B cell (primary cell): ENCODE data around the gene TEAD1. TPM values are rescaled to one million over a fixed set of nuclear protein-coding genes. Genes with fewer than 3 reads are reported as not detected.

Experiments
- ATAC-seq: fragments of 200-7000 bp; cut with Tn5 transposase; one replicate; pipeline ENCODE4 v1.10.0; 2021; ENCODE audit warnings: low read depth, mild to moderate bottlenecking, moderate number of reproducible peaks, moderate library complexity
- CTCF ChIA-PET: fragments of 350-600 bp; sonication (Branson Sonifier 250); formaldehyde crosslinking; loops from one replicate; lab custom pipeline; 2021; ENCODE audit warnings: antibody characterized with exemption, inconsistent platforms; lab: Charles Lee
- POLR2A ChIA-PET: fragments of 350-600 bp; sonication (Branson Sonifier 250); formaldehyde crosslinking; loops from one replicate; lab custom pipeline; 2021; ENCODE audit warnings: antibody characterized with exemption; lab: Charles Lee
- DNase-seq: peaks from one replicate; pipeline ENCODE4 v3.0.0; 2013
- H2AFZ ChIP-seq: 2 replicates; pipeline ENCODE4 v1.6.1; 2012; ENCODE audit warnings: mild to moderate bottlenecking, low read depth, low read length; ENCODE audit not compliant: insufficient read depth, poor library complexity, severe bottlenecking
- H3K27ac ChIP-seq, 2 donors: 1 replicate in 1 of 2; 2 replicates in 1 of 2; pipeline ENCODE4 v1.5.1; 2012 to 2013; ENCODE audit warnings: low read length in 2 of 2, mild to moderate bottlenecking in 2 of 2, moderate library complexity in 1 of 2
- H3K27me3 ChIP-seq, 4 experiments: fragments of 200-600 bp in 1 of 4; sonication (generic) in 1 of 4; replicated peaks in 1 of 4; 1 replicate in 2 of 4; 2 replicates in 2 of 4; pipeline versions ENCODE4 v1.6.1 to v1.7.0; 2013 to 2016; ENCODE audit warnings: low read length in 3 of 4, mild to moderate bottlenecking in 2 of 4, mixed read lengths in 1 of 4, moderate library complexity in 1 of 4; ENCODE audit not compliant: insufficient read depth in 4 of 4, control insufficient read depth in 3 of 4; ENCODE audit errors: control extremely low read depth in 1 of 4
- H3K36me3 ChIP-seq, 2 experiments: replicated peaks in 1 of 2; 1 replicate in 1 of 2; 2 replicates in 1 of 2; pipeline versions ENCODE4 v1.6.1 to v1.7.1; 2013; ENCODE audit warnings: low read length in 1 of 2; ENCODE audit not compliant: insufficient read depth in 2 of 2, control insufficient read depth in 1 of 2; ENCODE audit errors: control extremely low read depth in 1 of 2, extremely low read depth in 1 of 2
- H3K4me1 ChIP-seq, 2 donors: fragments of 200-600 bp in 1 of 2; sonication (generic) in 1 of 2; 1 replicate in 1 of 2; 2 replicates in 1 of 2; pipeline versions ENCODE4 v1.5.1 to v1.6.1; 2013 to 2017; ENCODE audit warnings: low read length in 2 of 2; ENCODE audit not compliant: control insufficient read depth in 2 of 2, insufficient read depth in 2 of 2
- H3K4me2 ChIP-seq: replicated peaks from 2 replicates; pipeline ENCODE3; 2012; ENCODE audit warnings: mild to moderate bottlenecking, low read depth, low read length; ENCODE audit not compliant: poor library complexity, severe bottlenecking
- H3K4me3 ChIP-seq, 5 experiments: fragments of 200-600 bp in 1 of 5; sonication (generic) in 1 of 5; 1 replicate in 3 of 5; 2 replicates in 2 of 5; pipeline versions ENCODE4 v1.5.1 to v1.7.0; 2011 to 2016; ENCODE audit warnings: low read length in 4 of 5, mild to moderate bottlenecking in 4 of 5, low read depth in 2 of 5, control low read depth in 1 of 5, moderate library complexity in 1 of 5; ENCODE audit not compliant: insufficient read depth in 1 of 5; ENCODE audit errors: control extremely low read depth in 1 of 5, extremely low read depth in 1 of 5
- H3K79me2 ChIP-seq: fragments of 200-600 bp; sonication (generic); one replicate; pipeline ENCODE4 v1.6.0; 2016; ENCODE audit warnings: low read length; ENCODE audit not compliant: control insufficient read depth, insufficient read depth
- H3K9ac ChIP-seq: fragments of 200-600 bp; sonication (generic); 2 replicates; pipeline ENCODE4 v1.6.1; 2017; ENCODE audit warnings: mild to moderate bottlenecking, low read length, moderate library complexity
- H3K9me3 ChIP-seq, 3 donors: one replicate each; pipeline versions ENCODE4 v1.6.1 to v1.7.1; 2013; ENCODE audit warnings: low read length in 2 of 3; ENCODE audit not compliant: control insufficient read depth in 2 of 3, insufficient read depth in 1 of 3; ENCODE audit errors: control extremely low read depth in 1 of 3
- H4K20me1 ChIP-seq: 2 replicates; pipeline ENCODE4 v1.6.0; 2012; ENCODE audit warnings: mild to moderate bottlenecking, low read length; ENCODE audit not compliant: insufficient read depth, control insufficient read depth, poor library complexity, severe bottlenecking
- H3K27ac Mint-ChIP-seq: one replicate; pipeline ENCODE4 v1.8.0; 2021; ENCODE audit warnings: mixed read lengths
- H3K27me3 Mint-ChIP-seq: one replicate; pipeline ENCODE4 v1.8.0; 2021; ENCODE audit warnings: mixed read lengths
- H3K4me1 Mint-ChIP-seq: one replicate; pipeline ENCODE4 v1.8.0; 2021; ENCODE audit warnings: mixed read lengths
- H3K4me3 Mint-ChIP-seq: one replicate; pipeline ENCODE4 v1.8.0; 2021; ENCODE audit warnings: mixed read lengths
- H3K9me3 Mint-ChIP-seq: one replicate; pipeline ENCODE4 v1.8.0; 2022; ENCODE audit warnings: mixed read lengths; ENCODE audit not compliant: insufficient read depth
- EZH2 ChIP-seq: IDR thresholded peaks from 2 replicates; pipeline ENCODE4 v1.6.1; 2012; ENCODE audit warnings: borderline replicate concordance, low read depth, mild to moderate bottlenecking, moderate library complexity, low read length; ENCODE audit not compliant: insufficient read depth, poor library complexity, severe bottlenecking
- WGBS: methylation state at CpG from one replicate; pipeline ENCODE4 v1.1.5; 2013; ENCODE audit warnings: missing lambda C conversion rate; ENCODE audit not compliant: insufficient coverage; 5-methylcytosine and 5-hydroxymethylcytosine counted together
- intact Hi-C: fragments of 100-400 bp; cut with micrococcal nuclease; formaldehyde crosslinking; loops from one replicate; pipeline ENCODE4 v1.10.0; 2022
- polyA plus RNA-seq: library from polyadenylated mRNA; depleted of rRNA; stranded (reverse); fragments of >200 nt; gene quantifications from 2 replicates; pipeline ENCODE4 v1.2.3, GENCODE V29; 2012
- total RNA-seq, 2 donors: library from RNA; stranded (reverse); fragments of 120-200 nt in 1 of 2; gene quantifications; 1 replicate in 1 of 2; 2 replicates in 1 of 2; pipeline versions ENCODE4 v1.2.3 to v1.2.4, GENCODE V29; 2013 to 2022
- TF ChIP-seq, protein P1 (sequence below): fragments of 200-600 bp; IDR thresholded peaks from one replicate; pipeline ENCODE4 v1.8.0; 2022; ENCODE audit warnings: antibody characterized with exemption, mild to moderate bottlenecking

TEAD1 gene
- total and polyA plus RNA-seq, 2 donors (not counting 1 experiment from before 2014, with no cell fraction given) = 0.30 TPM; not detected in 1

DNA sequence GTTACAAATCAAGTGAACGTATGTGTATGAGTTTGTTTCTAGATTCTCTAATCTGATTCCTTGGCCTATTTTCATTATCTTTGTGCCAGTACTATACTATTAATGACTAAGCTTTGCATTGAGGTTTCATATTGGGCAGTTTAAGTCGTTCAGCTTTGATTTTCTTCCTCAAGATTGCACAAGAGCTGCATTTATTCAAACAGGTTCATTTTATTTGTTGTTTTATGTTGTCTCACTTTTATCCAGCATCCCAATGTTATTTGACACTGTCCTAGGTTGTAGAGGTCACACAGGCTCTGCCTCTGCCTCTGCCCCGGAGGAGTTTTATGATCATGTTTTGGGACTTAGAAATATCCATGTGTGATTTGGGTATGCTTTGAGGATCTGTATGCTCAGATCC, 79.8 kb downstream of the TEAD1 start:
- no peak overlapping the region for H3K9ac ChIP-seq
- H4K20me1 ChIP-seq = no peaks in the 10 kb centered on the region
- WGBS = 100% methylated on average over 1 of the region's 3 CpGs
- H3K9me3 Mint-ChIP-seq = no peaks in the 10 kb centered on the region
- H3K27me3 ChIP-seq = no peaks in the 10 kb centered on the region
- TF ChIP-seq, protein P1, sequence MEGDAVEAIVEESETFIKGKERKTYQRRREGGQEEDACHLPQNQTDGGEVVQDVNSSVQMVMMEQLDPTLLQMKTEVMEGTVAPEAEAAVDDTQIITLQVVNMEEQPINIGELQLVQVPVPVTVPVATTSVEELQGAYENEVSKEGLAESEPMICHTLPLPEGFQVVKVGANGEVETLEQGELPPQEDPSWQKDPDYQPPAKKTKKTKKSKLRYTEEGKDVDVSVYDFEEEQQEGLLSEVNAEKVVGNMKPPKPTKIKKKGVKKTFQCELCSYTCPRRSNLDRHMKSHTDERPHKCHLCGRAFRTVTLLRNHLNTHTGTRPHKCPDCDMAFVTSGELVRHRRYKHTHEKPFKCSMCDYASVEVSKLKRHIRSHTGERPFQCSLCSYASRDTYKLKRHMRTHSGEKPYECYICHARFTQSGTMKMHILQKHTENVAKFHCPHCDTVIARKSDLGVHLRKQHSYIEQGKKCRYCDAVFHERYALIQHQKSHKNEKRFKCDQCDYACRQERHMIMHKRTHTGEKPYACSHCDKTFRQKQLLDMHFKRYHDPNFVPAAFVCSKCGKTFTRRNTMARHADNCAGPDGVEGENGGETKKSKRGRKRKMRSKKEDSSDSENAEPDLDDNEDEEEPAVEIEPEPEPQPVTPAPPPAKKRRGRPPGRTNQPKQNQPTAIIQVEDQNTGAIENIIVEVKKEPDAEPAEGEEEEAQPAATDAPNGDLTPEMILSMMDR = no peak
- no peak for TF ChIP-seq EZH2
- H3K4me3 ChIP-seq = no peak overlapping the region
- ATAC-seq = no peak
- no peak overlapping the region for H2AFZ ChIP-seq
- intact Hi-C loops = no loop called here
- ChIA-PET CTCF (no interaction called here), POLR2A (no interaction called here)
- H3K4me1 Mint-ChIP-seq = no peaks in the 10 kb centered on the region
- H3K27ac Mint-ChIP-seq = no peak overlapping the region
- H3K36me3 ChIP-seq = no peaks in the 10 kb centered on the region
- H3K4me1 ChIP-seq = no peaks in the 10 kb centered on the region
- H3K27me3 Mint-ChIP-seq = no peaks in the 10 kb centered on the region
- no peak overlapping the region for H3K27ac ChIP-seq
- H3K79me2 ChIP-seq = no peaks in the 10 kb centered on the region
- H3K4me2 ChIP-seq = no peak overlapping the region
- DNase-seq = no peak
- no peak overlapping the region for H3K4me3 Mint-ChIP-seq
- H3K9me3 ChIP-seq = no peaks in the 10 kb centered on the region

DNA sequence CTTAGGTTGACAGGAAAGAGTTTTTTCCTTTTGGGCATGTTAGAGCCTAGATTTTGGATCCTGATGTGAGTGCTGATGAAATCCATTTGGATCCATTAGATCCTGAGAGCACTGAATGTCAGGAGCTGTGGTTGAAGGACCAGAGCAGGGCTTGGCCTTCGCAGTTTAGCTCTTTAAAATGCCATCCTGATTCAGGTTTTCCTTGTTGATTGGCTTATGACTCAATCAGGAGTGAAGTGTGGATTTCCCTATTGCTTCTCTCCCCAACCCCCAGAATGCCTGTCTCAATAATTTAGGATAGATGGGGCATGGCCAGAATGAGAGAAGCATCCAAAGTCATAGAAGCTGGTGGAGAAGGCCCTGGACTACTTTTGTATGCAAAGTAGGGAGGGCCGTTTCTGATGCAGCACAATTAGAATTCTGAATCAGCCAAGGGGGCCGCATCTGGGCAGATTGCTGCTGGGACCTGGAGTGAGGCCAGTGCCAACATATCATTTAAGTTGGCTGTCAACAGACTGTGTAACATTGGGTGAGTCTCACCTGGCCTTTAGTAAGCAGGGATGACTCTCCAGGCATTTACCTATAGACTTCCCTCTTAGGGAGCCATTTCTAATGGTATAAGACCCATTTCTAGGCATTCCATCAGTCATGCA, 80.5 kb downstream of the TEAD1 start:
- Mint-ChIP-seq H3K4me3 (no peak overlapping the region), H3K9me3 (no peaks in the 10 kb centered on the region), H3K27me3 (peaks cover 2% of the 10 kb centered on the region), H3K4me1 (no peaks in the 10 kb centered on the region), H3K27ac (no peak overlapping the region)
- H3K79me2 ChIP-seq = no peaks in the 10 kb centered on the region
- no peak for TF ChIP-seq EZH2
- TF ChIP-seq, protein P1 = no peak
- 78% methylated on average over 3 of the region's 3 CpGs for WGBS
- ChIA-PET POLR2A (no interaction called here), CTCF (no interaction called here)
- H3K9ac ChIP-seq = no peak overlapping the region
- no peaks in the 10 kb centered on the region for H3K9me3 ChIP-seq
- H3K4me2 ChIP-seq = no peak overlapping the region
- ATAC-seq (no peak), DNase-seq (no peak)
- no peak overlapping the region for H3K27ac ChIP-seq
- H3K4me3 ChIP-seq = no peak overlapping the region
- no peaks in the 10 kb centered on the region for H3K4me1 ChIP-seq
- H3K27me3 ChIP-seq = no peaks in the 10 kb centered on the region
- no peak overlapping the region for H2AFZ ChIP-seq
- H3K36me3 ChIP-seq = no peaks in the 10 kb centered on the region
- no peaks in the 10 kb centered on the region for H4K20me1 ChIP-seq
- intact Hi-C loops = no loop called here
